Measurements from ENCODE around the gene ALG9.
A peak's percentile ranks its signal among the peaks of the same experiment; 100 is the strongest.
"Not testable (repeated sequence)": the region's sequence is repeated elsewhere in the genome, so short reads cannot be mapped to it uniquely, and the experiment has no call there.

Gene ALG9

GRCh38 chr11:111778047-111778558, 93.3 kb downstream of the ALG9 start:
- Histone ChIP-seq H3K27ac (ENCODE audit: low read depth, low read length, severe bottlenecking) (no peak overlapping the region), H3K4me1 (ENCODE audit: control insufficient read depth, insufficient read depth, low read length, poor library complexity, severe bottlenecking) (no peaks in the 10 kb centered on the region), H3K4me3 (ENCODE audit: extremely low read depth, insufficient read depth, low read length, poor library complexity, severe bottlenecking) (no peak overlapping the region), H3K9me3 (ENCODE audit: control insufficient read depth, low read length) (no peaks in the 10 kb centered on the region), H3K36me3 (ENCODE audit: control insufficient read depth, insufficient read depth, low read length) (no peaks in the 10 kb centered on the region)
- WGBS, 2 experiments (ENCODE audit: insufficient coverage in 2 of 2), result 80 to 100% methylated on average over 1 of the region's 3 CpGs

- WGBS, 2 experiments (ENCODE audit: insufficient coverage in 2 of 2), result 90 to 100% methylated on average over 2 of the region's 4 CpGs
- H3K4me3 ChIP-seq (ENCODE audit: extremely low read depth, insufficient read depth, low read length, poor library complexity, severe bottlenecking), result no peak overlapping the region
- H3K9me3 ChIP-seq (ENCODE audit: control insufficient read depth, low read length), result no peaks in the 10 kb centered on the region
- no peaks in the 10 kb centered on the region for H3K4me1 ChIP-seq (ENCODE audit: control insufficient read depth, insufficient read depth, low read length, poor library complexity, severe bottlenecking)
- no peak overlapping the region for H3K27ac ChIP-seq (ENCODE audit: low read depth, low read length, severe bottlenecking)
- H3K36me3 ChIP-seq (ENCODE audit: control insufficient read depth, insufficient read depth, low read length), result no peaks in the 10 kb centered on the region
Measured at GRCh38 chr11:111777094-111778046, 94.0 kb downstream of the ALG9 start.

- H3K4me1 ChIP-seq (ENCODE audit: control insufficient read depth, insufficient read depth, low read length, poor library complexity, severe bottlenecking), result no peaks in the 10 kb centered on the region
- no peak overlapping the region for H3K27ac ChIP-seq (ENCODE audit: low read depth, low read length, severe bottlenecking)
- no peaks in the 10 kb centered on the region for H3K9me3 ChIP-seq (ENCODE audit: control insufficient read depth, low read length)
- no peaks in the 10 kb centered on the region for H3K36me3 ChIP-seq (ENCODE audit: control insufficient read depth, insufficient read depth, low read length)
- WGBS, 2 experiments (ENCODE audit: insufficient coverage in 2 of 2), result 82 to 94% methylated on average over 3 to 6 of the region's 6 CpGs
- H3K4me3 ChIP-seq (ENCODE audit: extremely low read depth, insufficient read depth, low read length, poor library complexity, severe bottlenecking), result no peak overlapping the region
Measured at GRCh38 chr11:111776398-111777093, 94.8 kb downstream of the ALG9 start.

- H3K4me3 ChIP-seq (ENCODE audit: extremely low read depth, insufficient read depth, low read length, poor library complexity, severe bottlenecking), result no peak overlapping the region
- 85 to 88% methylated on average over 3 to 4 of the region's 6 CpGs for WGBS, 2 experiments (ENCODE audit: insufficient coverage in 2 of 2)
- no peaks in the 10 kb centered on the region for H3K9me3 ChIP-seq (ENCODE audit: control insufficient read depth, low read length)
- H3K27ac ChIP-seq (ENCODE audit: low read depth, low read length, severe bottlenecking), result no peak overlapping the region
- no peaks in the 10 kb centered on the region for H3K4me1 ChIP-seq (ENCODE audit: control insufficient read depth, insufficient read depth, low read length, poor library complexity, severe bottlenecking)
- H3K36me3 ChIP-seq (ENCODE audit: control insufficient read depth, insufficient read depth, low read length), result no peaks in the 10 kb centered on the region
Measured at GRCh38 chr11:111774955-111775710, 96.2 kb downstream of the ALG9 start.

GRCh38 chr11:111772535-111772934, 98.8 kb downstream of the ALG9 start:
- Histone ChIP-seq H3K4me1 (ENCODE audit: control insufficient read depth, insufficient read depth, low read length, poor library complexity, severe bottlenecking) (no peaks in the 10 kb centered on the region), H3K36me3 (ENCODE audit: control insufficient read depth, insufficient read depth, low read length) (no peaks in the 10 kb centered on the region), H3K27ac (ENCODE audit: low read depth, low read length, severe bottlenecking) (no peak overlapping the region), H3K9me3 (ENCODE audit: control insufficient read depth, low read length) (no peaks in the 10 kb centered on the region), H3K4me3 (ENCODE audit: extremely low read depth, insufficient read depth, low read length, poor library complexity, severe bottlenecking) (no peak overlapping the region)
- WGBS, 2 experiments (ENCODE audit: insufficient coverage in 2 of 2), result 100% methylated on average over 1 of the region's 2 CpGs

- not testable (repeated sequence) for H3K9me3 ChIP-seq (ENCODE audit: control insufficient read depth, low read length); H3K4me1 ChIP-seq (ENCODE audit: control insufficient read depth, insufficient read depth, low read length, poor library complexity, severe bottlenecking); H3K36me3 ChIP-seq (ENCODE audit: control insufficient read depth, insufficient read depth, low read length); H3K27ac ChIP-seq (ENCODE audit: low read depth, low read length, severe bottlenecking); H3K4me3 ChIP-seq (ENCODE audit: extremely low read depth, insufficient read depth, low read length, poor library complexity, severe bottlenecking)
- WGBS, 2 experiments (ENCODE audit: insufficient coverage in 2 of 2), result 61% methylated on average over 3 of the region's 5 CpGs
Measured at GRCh38 chr11:111771205-111771604, 100.2 kb downstream of the ALG9 start.

GRCh38 chr11:111770581-111771134, 100.7 kb downstream of the ALG9 start:
- Histone ChIP-seq H3K27ac (ENCODE audit: low read depth, low read length, severe bottlenecking) (no peak overlapping the region), H3K4me1 (ENCODE audit: control insufficient read depth, insufficient read depth, low read length, poor library complexity, severe bottlenecking) (no peaks in the 10 kb centered on the region), H3K4me3 (ENCODE audit: extremely low read depth, insufficient read depth, low read length, poor library complexity, severe bottlenecking) (no peak overlapping the region), H3K36me3 (ENCODE audit: control insufficient read depth, insufficient read depth, low read length) (no peaks in the 10 kb centered on the region), H3K9me3 (ENCODE audit: control insufficient read depth, low read length) (no peaks in the 10 kb centered on the region)
- 91 to 100% methylated on average over 3 to 4 of the region's 4 CpGs for whole genome bisulfite sequencing, 2 experiments (ENCODE audit: insufficient coverage in 2 of 2)

GRCh38 chr11:111766834-111767142, 104.6 kb downstream of the ALG9 start:
- peak overlapping the region; percentile 86 for H3K4me3 ChIP-seq (ENCODE audit: extremely low read depth, insufficient read depth, low read length, poor library complexity, severe bottlenecking)
- peaks cover 29% of the 10 kb centered on the region for H3K36me3 ChIP-seq (ENCODE audit: control insufficient read depth, insufficient read depth, low read length)
- H3K27ac ChIP-seq (ENCODE audit: low read depth, low read length, severe bottlenecking), result peak overlapping the region; percentile 71
- no peaks in the 10 kb centered on the region for H3K9me3 ChIP-seq (ENCODE audit: control insufficient read depth, low read length)
- no peaks in the 10 kb centered on the region for H3K4me1 ChIP-seq (ENCODE audit: control insufficient read depth, insufficient read depth, low read length, poor library complexity, severe bottlenecking)
- 0 to 29% methylated on average over 1 to 6 of the region's 7 CpGs for WGBS, 2 experiments (ENCODE audit: insufficient coverage in 2 of 2)

- peak within 1 kb of the TSS; percentile 86 for H3K4me3 ChIP-seq (ENCODE audit: extremely low read depth, insufficient read depth, low read length, poor library complexity, severe bottlenecking)
- H3K27ac ChIP-seq (ENCODE audit: low read depth, low read length, severe bottlenecking), result peak within 1 kb of the TSS; percentile 71
- peaks cover 35% of the 10 kb centered on the region for H3K36me3 ChIP-seq (ENCODE audit: control insufficient read depth, insufficient read depth, low read length)
- H3K4me1 ChIP-seq (ENCODE audit: control insufficient read depth, insufficient read depth, low read length, poor library complexity, severe bottlenecking), result no peaks in the 10 kb centered on the region
- H3K9me3 ChIP-seq (ENCODE audit: control insufficient read depth, low read length), result no peaks in the 10 kb centered on the region
- WGBS, 2 experiments (ENCODE audit: insufficient coverage in 2 of 2), result 0 to 1% methylated on average over 31 to 57 of the region's 61 CpGs
Measured at GRCh38 chr11:111765984-111766833, 105.2 kb downstream of the ALG9 start, which contains the start of gene PPP2R1B. Gene PPP2R1B (minus strand): TSS chr11:111766389. CDS start chr11:111766361, 28 bp downstream.

Measured in mesodermal cell (in vitro differentiated cells).